ENCODE data around the gene BCAT1.
"Not testable (repeated sequence)": the region's sequence is repeated elsewhere in the genome, so short reads cannot be mapped to it uniquely, and the experiment has no call there.

The BCAT1 gene

DNA sequence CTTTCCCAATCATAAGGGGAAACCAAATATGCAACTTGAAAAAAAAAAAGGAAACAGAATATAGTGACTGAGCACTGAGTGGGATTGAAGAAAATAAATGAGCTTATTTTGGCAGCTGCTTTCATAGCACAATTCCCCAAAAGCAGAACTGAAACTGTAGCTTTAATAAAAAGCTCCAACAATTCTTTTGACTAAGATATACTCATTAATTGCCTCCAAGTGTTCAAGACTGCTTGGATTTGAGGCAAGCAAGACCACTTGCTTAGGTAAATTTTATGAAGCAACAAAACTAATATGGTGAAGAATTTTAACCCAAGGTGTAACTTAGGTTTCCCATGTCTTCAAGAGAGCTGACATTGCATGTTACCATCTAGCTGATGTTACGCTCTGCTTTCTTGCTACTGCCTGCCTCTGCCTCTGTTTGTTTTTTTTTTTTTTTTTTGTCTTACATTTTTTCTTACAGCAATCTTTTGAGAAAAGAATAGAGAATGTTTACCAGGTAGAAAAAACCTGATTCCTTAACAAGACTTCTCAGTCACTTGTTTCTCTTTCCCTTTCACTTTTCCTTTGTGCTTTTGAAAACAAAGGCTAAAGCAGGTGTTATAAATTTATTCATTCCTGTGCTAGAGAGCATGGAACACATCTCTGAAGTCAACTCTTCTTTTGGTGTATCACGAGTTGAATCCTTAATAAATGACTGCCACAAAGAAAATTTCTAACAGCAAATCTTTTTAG is 134.4 kb downstream of the BCAT1 start:
- DNase-seq (ENCODE audit: low spot score): no peak

DNA sequence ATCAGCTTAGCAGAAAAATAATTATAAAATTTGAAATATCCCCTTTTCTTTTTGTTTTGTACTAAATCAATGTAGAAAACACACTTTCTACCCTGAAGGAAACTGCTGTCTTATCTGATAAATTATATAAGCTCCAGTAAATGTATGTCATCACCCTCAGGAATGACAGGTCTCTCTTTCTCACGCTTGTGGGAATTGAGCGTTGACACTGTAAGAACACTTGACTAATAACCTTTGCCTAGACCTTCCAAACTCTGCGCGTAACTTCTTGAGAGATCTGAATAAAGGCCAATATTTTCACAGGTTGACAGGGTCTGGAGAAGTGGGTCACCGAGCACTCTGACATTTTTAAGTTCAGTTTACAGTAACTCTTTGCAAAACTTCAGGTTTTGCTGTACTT is 138.5 kb downstream of the BCAT1 start:
- no peak for DNase-seq (ENCODE audit: low spot score)

- DNase-seq (ENCODE audit: low spot score): not testable (repeated sequence)
Measured at GRCh38 chr12:24809306-24809705, 139.6 kb downstream of the BCAT1 start.

- no peak for DNase-seq (ENCODE audit: low spot score)
Measured at GRCh38 chr12:24808651-24809050, 140.2 kb downstream of the BCAT1 start.

- no peak for DNase-seq (ENCODE audit: low spot score)
Measured at GRCh38 chr12:24806386-24806785, 142.5 kb downstream of the BCAT1 start.

- DNase-seq (ENCODE audit: low spot score): no peak
Measured at GRCh38 chr12:24803430-24804245, 145.3 kb downstream of the BCAT1 start.

DNA sequence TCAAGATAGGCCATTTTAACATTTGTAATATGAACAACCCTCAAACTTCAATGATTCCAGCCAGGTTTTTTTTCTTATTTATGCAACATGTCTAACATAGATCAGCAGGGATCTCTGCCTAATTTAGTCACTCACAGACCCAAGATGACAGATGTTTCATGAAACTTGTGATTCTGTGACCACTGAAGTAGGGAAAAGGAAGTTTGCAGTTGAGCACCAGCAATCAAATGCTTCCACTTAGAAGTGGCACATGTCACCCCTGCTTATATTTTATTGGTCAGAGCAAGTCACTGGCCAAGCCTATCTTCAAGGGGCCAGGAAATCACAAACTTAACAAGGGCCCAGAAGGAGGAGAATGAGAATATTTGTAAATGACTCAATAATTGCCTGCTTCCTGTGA is 150.6 kb downstream of the BCAT1 start:
- DNase-seq (ENCODE audit: low spot score): no peak

- DNase-seq (ENCODE audit: low spot score): no peak
Measured at GRCh38 chr12:24797901-24798300, 151.0 kb downstream of the BCAT1 start.

- DNase-seq (ENCODE audit: low spot score): no peak
Measured at GRCh38 chr12:24796876-24797275, 152.0 kb downstream of the BCAT1 start.

GRCh38 chr12:24795699-24796347 is 153.1 kb downstream of the BCAT1 start:
- DNase-seq (ENCODE audit: low spot score): no peak

GRCh38 chr12:24791622-24792021 is 157.3 kb downstream of the BCAT1 start:
- no peak for DNase-seq (ENCODE audit: low spot score)

DNA sequence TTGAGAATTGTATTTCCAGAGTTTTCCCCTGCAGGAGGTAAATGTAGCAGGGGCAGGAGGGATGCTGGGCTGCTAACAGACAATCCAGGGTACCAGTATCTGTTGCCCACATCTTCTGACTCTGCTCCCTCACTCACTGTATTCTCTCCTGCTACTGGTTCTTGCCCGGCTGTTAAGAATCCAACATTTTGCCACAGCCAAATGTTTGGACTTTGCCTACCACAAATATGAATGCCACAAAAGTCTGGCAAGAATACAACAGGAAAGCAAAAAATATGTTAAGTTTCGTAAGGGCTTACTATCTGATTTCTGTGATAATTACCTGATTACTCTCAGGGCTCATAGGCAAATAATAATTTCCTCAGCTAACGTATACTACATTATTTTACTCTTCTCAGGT is 160.0 kb downstream of the BCAT1 start:
- no peak for DNase-seq (ENCODE audit: low spot score)

GRCh38 chr12:24780697-24781368 is 168.1 kb downstream of the BCAT1 start:
- DNase-seq (ENCODE audit: low spot score): no peak

- DNase-seq (ENCODE audit: low spot score): no peak
Measured at GRCh38 chr12:24778486-24779304, 170.2 kb downstream of the BCAT1 start.

- DNase-seq (ENCODE audit: low spot score): no peak
Measured at GRCh38 chr12:24777359-24777758, 171.5 kb downstream of the BCAT1 start.

DNA sequence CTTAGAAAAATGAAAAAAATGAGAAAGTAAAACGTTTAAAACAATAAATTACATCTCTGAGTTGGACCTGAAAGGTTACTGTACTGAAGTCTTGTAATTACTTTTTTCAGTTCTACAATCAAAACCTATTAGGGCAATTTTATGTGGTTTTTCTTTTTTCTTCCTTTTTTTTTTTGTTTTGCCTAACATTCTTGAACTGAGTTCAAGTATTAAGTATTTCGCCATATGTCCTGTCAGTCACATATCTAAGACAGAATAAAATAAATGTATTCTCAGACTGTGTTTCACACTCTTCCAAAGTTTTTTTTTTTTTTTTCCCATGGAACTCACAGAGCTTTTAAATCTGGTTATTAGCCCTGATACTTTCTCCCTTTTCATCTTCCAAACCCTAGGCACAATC is 172.0 kb downstream of the BCAT1 start:
- no peak for DNase-seq (ENCODE audit: low spot score)

- DNase-seq (ENCODE audit: low spot score): no peak
Measured at GRCh38 chr12:24775073-24775472, 173.8 kb downstream of the BCAT1 start.

DNA sequence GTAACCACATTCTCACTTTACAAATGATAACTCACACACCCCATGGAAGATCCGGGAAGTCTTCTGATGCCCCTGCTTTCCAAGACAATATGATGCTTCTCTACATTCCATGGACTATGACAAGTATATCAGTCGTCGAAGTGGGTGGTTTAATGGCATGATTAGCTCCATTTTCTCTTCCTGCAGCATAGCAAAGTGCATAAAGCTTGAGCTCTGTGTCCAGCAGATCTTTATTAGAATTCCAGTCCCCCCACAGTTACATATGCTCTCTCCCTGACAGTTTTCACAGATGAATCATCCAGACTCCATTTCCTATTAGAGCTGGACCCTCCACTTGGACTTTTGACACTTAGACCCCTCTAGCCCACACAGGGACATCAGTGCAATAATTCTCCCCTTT is 174.9 kb downstream of the BCAT1 start:
- DNase-seq (ENCODE audit: low spot score): no peak

DNA sequence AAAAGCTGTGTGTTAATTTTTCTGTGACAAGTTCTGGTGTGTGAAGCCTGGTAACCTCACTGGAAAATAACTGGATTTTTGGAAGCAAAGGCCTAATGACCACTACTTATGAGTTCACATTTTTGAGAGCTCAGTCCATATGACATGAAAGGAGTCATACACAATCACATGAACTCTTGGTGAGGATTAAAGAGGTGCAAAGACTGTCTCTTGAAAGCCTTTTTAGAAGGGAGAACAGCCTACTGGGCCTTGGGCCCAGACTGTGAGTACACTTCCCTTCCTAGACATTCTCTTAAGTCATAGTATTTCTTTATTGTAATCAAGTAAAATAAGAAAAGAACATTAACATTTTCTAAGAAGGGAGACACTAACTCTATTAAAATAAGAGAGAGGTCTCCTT is 176.1 kb downstream of the BCAT1 start:
- no peak for DNase-seq (ENCODE audit: low spot score)

GRCh38 chr12:24770821-24771220 is 178.1 kb downstream of the BCAT1 start:
- no peak for DNase-seq (ENCODE audit: low spot score)

DNA sequence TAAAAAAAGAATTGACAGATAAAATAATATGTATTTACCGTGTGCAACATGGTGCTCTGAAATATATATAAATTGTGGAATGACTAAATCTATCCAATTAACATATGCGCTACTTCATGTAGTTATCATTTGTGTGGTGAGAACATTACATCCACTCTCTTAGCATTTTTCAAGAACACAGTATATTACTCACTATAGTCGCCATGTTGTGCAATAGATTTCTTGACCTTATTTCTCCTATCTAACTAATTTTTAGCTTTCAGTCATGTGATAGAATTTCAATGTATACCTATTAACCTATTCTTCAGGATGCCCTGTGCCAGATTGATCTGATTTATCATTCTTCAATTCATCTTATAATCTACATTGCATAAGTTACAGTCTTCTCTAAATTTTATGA is 178.6 kb downstream of the BCAT1 start:
- no peak for DNase-seq (ENCODE audit: low spot score)

GRCh38 chr12:24769682-24770081 is 179.2 kb downstream of the BCAT1 start:
- no peak for DNase-seq (ENCODE audit: low spot score)

Data from HuH-7 (cell line).